Measurements from ENCODE around the gene CPED1. TPM values are rescaled to one million over a fixed set of nuclear protein-coding genes. Genes with fewer than 3 reads are reported as not detected.
A peak's percentile ranks its signal among the peaks of the same experiment; 100 is the strongest.

The CPED1 gene
- total RNA-seq, 6 donors from 2014 or later: 12.9 to 31.6 (median 18.1) TPM

- ATAC-seq (ENCODE audit: low FRiP score in 2 of 2): peak in 1 of 2 donors; percentile 87
Measured at GRCh38 chr7:121107923-121108498, 119.5 kb downstream of the CPED1 start.

GRCh38 chr7:121109145-121109544 is 120.6 kb downstream of the CPED1 start:
- DNase-seq (no peak), ATAC-seq (ENCODE audit: low FRiP score in 2 of 2) (no peak)
- TF ChIP-seq POLR2A (IDR thresholded peaks at IDR 0.05) (no peak), CTCF (IDR thresholded peaks at IDR 0.05) (no peak), POLR2AphosphoS5 (IDR thresholded peaks at IDR 0.05) (no peak), EP300 (IDR thresholded peaks at IDR 0.05) (no peak)
- WGBS, 2 donors: 80 to 84% methylated on average over 6 of the region's 6 CpGs
- H3K4me1 ChIP-seq: no peaks in the 10 kb centered on the region
- no peaks in the 10 kb centered on the region for H3K27me3 ChIP-seq
- no peak overlapping the region for H3K27ac ChIP-seq
- no peak overlapping the region for H3K4me3 ChIP-seq
- no peaks in the 10 kb centered on the region for H3K36me3 ChIP-seq
- no peaks in the 10 kb centered on the region for H3K9me3 ChIP-seq

More at GRCh38 chr7:121107923-121108498, 119.5 kb downstream of the CPED1 start:
- Histone ChIP-seq H3K27me3 (no peaks in the 10 kb centered on the region), H3K4me1 (no peaks in the 10 kb centered on the region), H3K9me3 (no peaks in the 10 kb centered on the region), H3K27ac (no peak overlapping the region), H3K36me3 (no peaks in the 10 kb centered on the region), H3K4me3 (no peak overlapping the region)
- no peak for DNase-seq
- WGBS, 2 donors: 42 to 54% methylated on average over 1 of the region's 1 CpG
- no peak for TF ChIP-seq POLR2A (IDR thresholded peaks at IDR 0.05)
- no peak for TF ChIP-seq POLR2AphosphoS5 (IDR thresholded peaks at IDR 0.05)
- peak; percentile 60 to 77 (median 67) for TF ChIP-seq CTCF (IDR thresholded peaks at IDR 0.05)

- Histone ChIP-seq H3K27me3 (no peaks in the 10 kb centered on the region), H3K9me3 (no peaks in the 10 kb centered on the region), H3K4me1 (no peaks in the 10 kb centered on the region), H3K4me3 (no peak overlapping the region), H3K27ac (no peak overlapping the region), H3K36me3 (no peaks in the 10 kb centered on the region)
- ATAC-seq (ENCODE audit: low FRiP score in 2 of 2) (no peak), DNase-seq (no peak)
- TF ChIP-seq POLR2A (IDR thresholded peaks at IDR 0.05) (no peak), POLR2AphosphoS5 (IDR thresholded peaks at IDR 0.05) (no peak), CTCF (IDR thresholded peaks at IDR 0.05) (no peak), EP300 (IDR thresholded peaks at IDR 0.05) (no peak)
Measured at GRCh38 chr7:121113288-121113687, 124.8 kb downstream of the CPED1 start.

GRCh38 chr7:121116396-121116795 is 127.9 kb downstream of the CPED1 start:
- DNase-seq (no peak), ATAC-seq (ENCODE audit: low FRiP score in 2 of 2) (no peak)
- Histone ChIP-seq H3K4me3 (no peak overlapping the region), H3K36me3 (no peaks in the 10 kb centered on the region), H3K27ac (no peak overlapping the region), H3K4me1 (no peaks in the 10 kb centered on the region), H3K27me3 (no peaks in the 10 kb centered on the region), H3K9me3 (no peaks in the 10 kb centered on the region)
- no peak for TF ChIP-seq CTCF (IDR thresholded peaks at IDR 0.05)
- no peak for TF ChIP-seq POLR2AphosphoS5 (IDR thresholded peaks at IDR 0.05)
- TF ChIP-seq EP300 (IDR thresholded peaks at IDR 0.05): no peak
- no peak for TF ChIP-seq POLR2A (IDR thresholded peaks at IDR 0.05)
- WGBS, 2 donors: 83 to 89% methylated on average over 1 of the region's 1 CpG

GRCh38 chr7:121119047-121119446 is 130.5 kb downstream of the CPED1 start:
- no peak for ATAC-seq (ENCODE audit: low FRiP score in 2 of 2)
- Histone ChIP-seq H3K27ac (no peak overlapping the region), H3K27me3 (no peaks in the 10 kb centered on the region), H3K4me3 (no peak overlapping the region), H3K36me3 (no peaks in the 10 kb centered on the region), H3K9me3 (no peaks in the 10 kb centered on the region), H3K4me1 (no peaks in the 10 kb centered on the region)
- DNase-seq: no peak
- 95 to 97% methylated on average over 9 of the region's 9 CpGs for WGBS, 2 donors
- TF ChIP-seq CTCF (IDR thresholded peaks at IDR 0.05): no peak
- TF ChIP-seq POLR2A (IDR thresholded peaks at IDR 0.05): no peak
- TF ChIP-seq EP300 (IDR thresholded peaks at IDR 0.05): no peak
- no peak for TF ChIP-seq POLR2AphosphoS5 (IDR thresholded peaks at IDR 0.05)

Data from upper lobe of left lung (tissue), 6 donors.